ENCODE data around the gene LMAN2L. TPM values are rescaled to one million over a fixed set of nuclear protein-coding genes. Genes with fewer than 3 reads are reported as not detected.

Gene LMAN2L
- total RNA-seq, 3 donors from 2014 or later = 7.0 to 9.1 (median 8.6) TPM

DNA sequence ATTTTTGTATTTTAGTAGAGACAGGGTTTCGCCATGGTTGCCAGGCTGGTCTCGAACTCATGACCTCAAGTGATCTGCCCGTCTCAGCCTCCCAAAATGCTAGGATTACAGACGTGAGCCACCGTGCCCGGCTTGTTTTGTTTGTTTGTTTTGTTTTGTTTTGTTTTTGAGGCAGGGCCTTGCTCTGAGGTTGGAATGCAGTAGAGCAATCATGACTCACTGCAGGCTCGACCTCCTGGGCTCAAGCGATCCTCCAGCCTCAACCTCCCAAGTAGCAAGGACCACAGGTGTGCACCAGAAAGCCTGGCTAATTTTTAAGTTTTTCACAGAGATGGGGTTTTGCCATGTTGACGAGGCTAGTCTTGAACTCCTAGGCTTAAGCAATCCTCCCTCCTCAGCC is 11.9 kb upstream of the LMAN2L start:
- H3K4me1 Mint-ChIP-seq (ENCODE audit: low read depth) = no peaks in the 10 kb centered on the region
- no peaks in the 10 kb centered on the region for H3K9me3 Mint-ChIP-seq
- H3K27me3 Mint-ChIP-seq (ENCODE audit: low read depth) = no peaks in the 10 kb centered on the region
- no peak overlapping the region for H3K4me3 Mint-ChIP-seq
- ATAC-seq (no peak), DNase-seq (no peak)
- H3K36me3 Mint-ChIP-seq (ENCODE audit: insufficient read depth) = no peaks in the 10 kb centered on the region

DNA sequence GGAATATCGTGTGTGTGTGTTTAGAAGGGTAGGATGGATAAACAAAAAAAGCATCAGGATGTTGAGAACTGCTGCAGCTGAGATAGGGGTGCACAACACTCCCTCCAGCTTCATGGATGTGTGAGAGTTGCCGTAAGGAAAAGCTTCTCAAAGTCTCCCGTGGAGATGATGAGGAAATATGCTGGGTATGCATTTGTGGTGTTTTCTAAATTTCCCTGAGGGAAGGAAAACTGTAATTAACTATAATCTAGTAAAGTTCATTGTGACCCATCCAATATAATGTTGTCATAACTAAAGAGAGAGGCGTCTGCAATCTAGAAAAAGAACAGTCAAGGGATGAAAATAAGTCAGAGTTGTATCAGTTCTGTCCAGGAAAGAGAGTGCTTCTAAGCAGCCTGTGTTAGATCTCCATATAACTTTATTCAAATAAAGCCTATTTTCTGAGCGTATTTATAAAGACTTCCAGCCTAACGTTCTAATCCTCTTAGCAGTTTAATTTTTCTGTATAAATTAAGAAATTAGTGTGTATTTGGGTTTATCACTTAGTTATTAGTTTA is 7.3 kb upstream of the LMAN2L start:
- Mint-ChIP-seq H3K9me3 (no peaks in the 10 kb centered on the region), H3K4me1 (ENCODE audit: low read depth) (no peaks in the 10 kb centered on the region), H3K4me3 (no peak overlapping the region), H3K36me3 (ENCODE audit: insufficient read depth) (no peaks in the 10 kb centered on the region), H3K27me3 (ENCODE audit: low read depth) (no peaks in the 10 kb centered on the region)
- ATAC-seq (peak in 1 of 2 donors; percentile 35), DNase-seq (no peak)

DNA sequence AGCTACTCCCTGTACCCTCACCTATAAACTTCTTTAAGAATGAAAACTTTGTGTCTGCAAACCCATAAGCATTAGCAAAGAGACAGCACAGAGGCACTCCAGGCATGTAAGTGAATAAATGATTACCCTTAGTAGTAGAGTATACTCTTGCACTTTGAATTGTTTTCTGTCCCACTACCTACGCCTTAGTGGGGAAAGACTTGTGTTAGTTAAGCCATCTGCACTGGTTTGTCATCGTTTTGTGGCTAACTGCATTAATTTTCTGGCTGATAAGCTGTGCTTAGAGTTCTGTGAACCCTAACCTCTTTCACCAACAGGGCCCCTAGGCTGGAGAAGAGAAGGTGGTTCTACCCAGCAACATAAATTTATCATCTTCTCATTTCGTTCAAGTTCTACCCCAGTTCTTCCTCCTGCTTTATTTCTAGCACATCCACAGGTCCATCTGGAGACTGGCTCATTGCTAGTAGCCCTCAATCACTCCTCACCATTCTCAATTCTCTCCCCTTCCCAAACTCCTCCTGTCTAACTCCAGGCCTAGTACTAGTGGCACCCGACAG is 710 bp downstream of the LMAN2L start:
- Mint-ChIP-seq H3K4me1 (ENCODE audit: low read depth) (peaks cover 33% of the 10 kb centered on the region), H3K4me3 (peak overlapping the region; percentile 97), H3K9me3 (no peaks in the 10 kb centered on the region)

DNA sequence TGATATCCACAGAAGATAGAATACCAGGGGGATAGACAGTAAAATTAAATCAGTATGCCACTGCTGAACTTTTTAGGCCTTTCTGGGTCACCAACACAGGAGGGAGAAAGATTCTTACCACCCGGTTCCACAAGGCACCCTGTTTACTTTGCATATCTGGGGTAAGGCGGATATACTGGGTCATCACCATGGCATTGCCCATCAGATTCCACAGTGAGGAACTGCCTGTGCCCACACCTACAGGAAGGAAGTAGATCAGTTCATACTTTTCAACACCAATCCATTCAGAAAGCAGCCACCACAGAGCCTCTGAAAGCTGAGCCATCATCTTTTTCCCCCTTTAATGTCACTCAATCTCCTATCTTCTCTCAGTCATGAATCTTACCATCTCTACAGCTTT is 2.0 kb downstream of the LMAN2L start:
- Mint-ChIP-seq H3K4me1 (ENCODE audit: low read depth) (peaks cover 33% of the 10 kb centered on the region), H3K36me3 (ENCODE audit: insufficient read depth) (peaks cover 17% of the 10 kb centered on the region), H3K4me3 (peak overlapping the region; percentile 6), H3K9me3 (no peaks in the 10 kb centered on the region), H3K27me3 (ENCODE audit: low read depth) (no peaks in the 10 kb centered on the region)
- DNase-seq (no peak), ATAC-seq (no peak)

More for the DNA sequence above, 710 bp downstream of the LMAN2L start:
- ATAC-seq (no peak), DNase-seq (no peak)
- Mint-ChIP-seq H3K27me3 (ENCODE audit: low read depth) (no peaks in the 10 kb centered on the region), H3K36me3 (ENCODE audit: insufficient read depth) (peaks cover 6% of the 10 kb centered on the region)

DNA sequence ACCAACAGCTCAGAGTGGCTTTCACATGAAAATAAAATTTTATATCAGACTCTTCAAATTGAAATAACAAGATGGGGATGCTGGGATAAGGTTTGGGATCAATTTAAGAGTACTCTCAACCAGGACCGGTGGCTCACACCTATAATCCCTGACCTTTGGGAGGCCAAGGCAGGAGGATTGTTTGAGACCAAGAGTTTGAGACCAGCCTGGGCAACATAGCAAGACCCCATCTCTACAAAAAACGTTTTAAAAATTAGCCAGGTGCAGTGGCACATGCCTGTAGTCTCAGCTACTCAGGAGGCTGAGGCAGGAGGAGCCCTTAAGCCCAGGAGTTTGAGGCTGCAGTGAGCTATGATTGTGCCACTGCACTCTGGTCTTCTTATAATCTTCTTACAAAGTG is 2.6 kb downstream of the LMAN2L start:
- Mint-ChIP-seq H3K27me3 (ENCODE audit: low read depth) (no peaks in the 10 kb centered on the region), H3K9me3 (no peaks in the 10 kb centered on the region), H3K4me1 (ENCODE audit: low read depth) (peaks cover 33% of the 10 kb centered on the region), H3K36me3 (ENCODE audit: insufficient read depth) (peaks cover 18% of the 10 kb centered on the region), H3K4me3 (no peak overlapping the region)
- no peak for ATAC-seq
- DNase-seq = no peak

DNA sequence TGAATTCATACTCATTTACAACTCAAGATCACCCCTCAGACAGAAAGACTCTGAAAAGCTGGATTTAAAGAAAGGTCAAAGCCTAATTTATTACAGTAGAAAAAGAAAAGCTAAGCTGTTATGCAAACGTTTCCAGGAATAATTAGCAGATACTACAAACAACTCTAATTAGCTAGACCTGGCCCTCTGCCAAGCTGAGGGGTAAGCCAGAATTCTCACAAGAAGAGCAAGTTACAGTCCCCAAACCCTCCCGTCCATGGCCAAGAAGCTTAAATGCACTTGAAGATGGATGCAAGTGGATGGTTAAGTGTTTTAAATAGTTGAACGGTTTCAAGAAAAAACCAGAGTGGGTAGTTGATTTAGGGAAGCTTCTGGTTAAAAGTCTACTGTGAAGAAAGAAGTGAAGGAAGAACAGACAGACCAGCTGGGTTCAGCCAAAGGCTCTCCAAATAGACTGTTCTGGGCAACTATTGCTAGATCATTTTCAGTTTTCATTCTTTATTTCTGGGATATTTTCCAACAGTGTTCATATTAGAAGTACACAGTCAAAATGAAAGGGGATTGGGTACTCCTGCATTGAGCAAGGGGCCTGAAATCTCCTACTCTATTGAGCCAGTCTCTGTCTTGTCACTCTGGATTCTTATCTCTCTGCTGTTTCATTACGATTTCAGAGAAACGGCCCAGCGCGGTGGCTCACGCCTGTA is 4.8 kb downstream of the LMAN2L start:
- no peaks in the 10 kb centered on the region for H3K27me3 Mint-ChIP-seq (ENCODE audit: low read depth)
- no peak overlapping the region for H3K4me3 Mint-ChIP-seq
- ATAC-seq (no peak), DNase-seq (no peak)
- peaks cover 27% of the 10 kb centered on the region for H3K36me3 Mint-ChIP-seq (ENCODE audit: insufficient read depth)
- H3K4me1 Mint-ChIP-seq (ENCODE audit: low read depth) = peaks cover 26% of the 10 kb centered on the region
- no peaks in the 10 kb centered on the region for H3K9me3 Mint-ChIP-seq

DNA sequence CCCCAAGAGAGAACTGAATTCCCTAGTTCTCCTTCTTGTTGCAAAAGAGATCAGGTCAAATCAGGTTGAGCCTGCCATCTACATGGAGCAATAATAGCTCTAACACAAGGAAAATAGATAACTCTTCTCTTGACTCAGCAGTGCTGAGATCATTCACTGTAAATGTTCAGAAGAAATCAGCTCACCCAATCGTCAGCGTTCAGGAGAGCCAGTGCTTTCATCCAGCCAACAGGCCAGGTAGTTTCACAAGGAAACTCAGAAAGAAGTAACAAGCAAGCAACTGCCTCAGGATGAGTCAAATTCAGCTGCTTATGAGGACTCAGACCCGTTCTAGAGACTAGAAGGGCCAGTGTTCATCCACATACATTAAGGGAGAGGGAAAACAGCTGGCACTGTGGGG is 5.9 kb downstream of the LMAN2L start:
- no peaks in the 10 kb centered on the region for H3K27me3 Mint-ChIP-seq (ENCODE audit: low read depth)
- H3K4me1 Mint-ChIP-seq (ENCODE audit: low read depth) = peaks cover 15% of the 10 kb centered on the region
- H3K9me3 Mint-ChIP-seq = no peaks in the 10 kb centered on the region
- no peak for ATAC-seq
- no peak overlapping the region for H3K4me3 Mint-ChIP-seq
- DNase-seq = no peak
- peaks cover 27% of the 10 kb centered on the region for H3K36me3 Mint-ChIP-seq (ENCODE audit: insufficient read depth)

DNA sequence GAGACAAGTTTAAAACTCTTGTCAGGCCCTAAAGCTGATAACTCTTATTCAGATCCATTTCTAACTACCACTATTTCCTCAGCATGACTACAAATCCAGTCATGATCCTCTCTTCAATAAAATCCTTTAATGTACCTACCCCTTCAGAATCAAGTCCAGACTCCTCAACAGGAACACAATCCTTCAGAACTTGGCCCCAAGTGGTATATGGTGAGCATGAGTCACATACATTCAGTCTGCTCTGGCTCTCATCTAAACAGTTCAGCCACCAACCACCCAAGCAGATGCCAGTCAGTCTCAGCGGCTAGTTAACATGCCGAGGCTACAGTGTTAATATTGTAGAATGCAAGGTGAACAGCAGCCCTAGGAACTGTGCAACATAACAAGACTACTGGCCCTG is 9.7 kb downstream of the LMAN2L start:
- Mint-ChIP-seq H3K9me3 (no peaks in the 10 kb centered on the region), H3K4me1 (ENCODE audit: low read depth) (peaks cover 3% of the 10 kb centered on the region), H3K36me3 (ENCODE audit: insufficient read depth) (peaks cover 34% of the 10 kb centered on the region), H3K4me3 (no peak overlapping the region), H3K27me3 (ENCODE audit: low read depth) (no peaks in the 10 kb centered on the region)
- no peak for ATAC-seq
- DNase-seq = no peak

DNA sequence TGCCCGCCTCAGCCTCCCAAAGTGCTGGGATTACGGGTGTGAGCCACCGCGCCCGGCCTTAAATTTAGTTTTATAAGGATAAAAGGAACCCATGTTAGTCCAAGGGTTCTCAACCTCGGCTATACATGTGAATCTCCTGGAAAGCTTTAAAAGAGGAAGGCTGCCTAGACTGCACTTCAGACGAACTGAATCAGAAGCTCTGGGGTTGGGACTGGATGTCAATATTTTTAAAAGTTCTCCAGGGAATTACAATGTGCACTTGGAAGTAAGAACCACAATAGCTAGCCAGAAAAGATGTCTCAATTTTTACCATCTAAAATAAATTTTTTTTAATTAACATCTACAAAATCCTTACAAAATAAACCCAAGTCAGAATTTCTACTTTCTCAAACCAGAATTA is 10.1 kb downstream of the LMAN2L start:
- Mint-ChIP-seq H3K9me3 (no peaks in the 10 kb centered on the region), H3K27me3 (ENCODE audit: low read depth) (no peaks in the 10 kb centered on the region), H3K4me1 (ENCODE audit: low read depth) (no peaks in the 10 kb centered on the region), H3K36me3 (ENCODE audit: insufficient read depth) (peaks cover 31% of the 10 kb centered on the region), H3K4me3 (no peak overlapping the region)
- ATAC-seq = no peak
- no peak for DNase-seq

DNA sequence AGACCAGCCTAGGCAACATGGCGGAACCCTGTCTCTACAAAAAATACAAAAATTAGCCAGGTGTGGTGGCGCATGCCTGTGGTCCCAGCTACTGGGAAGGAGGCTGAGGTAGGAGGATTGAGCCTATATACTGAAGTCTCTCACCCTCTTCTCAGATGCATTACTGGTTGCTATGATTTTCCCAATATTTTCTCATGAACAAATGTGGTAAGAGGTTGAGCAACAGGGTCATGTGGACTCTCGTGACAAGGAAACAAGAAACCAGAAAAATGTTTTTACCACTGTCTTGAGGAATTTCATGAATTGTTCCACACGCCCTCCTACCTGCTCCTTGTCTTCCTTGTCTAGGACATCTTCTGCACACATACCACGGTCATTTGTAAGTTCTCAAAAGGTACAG is 12.4 kb downstream of the LMAN2L start:
- Mint-ChIP-seq H3K36me3 (ENCODE audit: insufficient read depth) (peaks cover 18% of the 10 kb centered on the region), H3K9me3 (no peaks in the 10 kb centered on the region)

DNA sequence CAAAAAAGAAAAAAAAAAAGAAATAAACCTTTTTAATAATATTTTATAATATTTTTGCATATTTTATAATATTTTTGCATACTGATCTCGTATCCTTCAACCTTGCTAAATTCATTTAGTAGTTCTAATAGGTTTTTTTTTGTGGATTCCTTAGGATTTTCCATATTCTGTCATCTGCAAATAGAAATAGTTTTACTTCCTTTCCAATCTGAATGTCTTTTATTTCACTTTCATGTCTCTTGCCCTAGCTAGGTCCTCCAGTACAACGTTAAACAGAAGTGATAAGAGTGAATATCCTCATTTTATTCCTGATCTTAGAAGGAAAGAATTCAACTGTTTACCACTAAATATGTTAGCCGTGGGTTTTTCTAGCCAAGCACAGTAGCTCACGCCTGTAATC is 13.7 kb downstream of the LMAN2L start:
- DNase-seq (no peak), ATAC-seq (no peak)
- H3K4me3 Mint-ChIP-seq = no peak overlapping the region
- H3K9me3 Mint-ChIP-seq = no peaks in the 10 kb centered on the region
- H3K27me3 Mint-ChIP-seq (ENCODE audit: low read depth) = no peaks in the 10 kb centered on the region
- peaks cover 17% of the 10 kb centered on the region for H3K36me3 Mint-ChIP-seq (ENCODE audit: insufficient read depth)
- H3K4me1 Mint-ChIP-seq (ENCODE audit: low read depth) = no peaks in the 10 kb centered on the region

More for the DNA sequence above, 12.4 kb downstream of the LMAN2L start:
- Mint-ChIP-seq H3K4me1 (ENCODE audit: low read depth) (no peaks in the 10 kb centered on the region), H3K4me3 (no peak overlapping the region), H3K27me3 (ENCODE audit: low read depth) (no peaks in the 10 kb centered on the region)
- ATAC-seq (no peak), DNase-seq (no peak)

DNA sequence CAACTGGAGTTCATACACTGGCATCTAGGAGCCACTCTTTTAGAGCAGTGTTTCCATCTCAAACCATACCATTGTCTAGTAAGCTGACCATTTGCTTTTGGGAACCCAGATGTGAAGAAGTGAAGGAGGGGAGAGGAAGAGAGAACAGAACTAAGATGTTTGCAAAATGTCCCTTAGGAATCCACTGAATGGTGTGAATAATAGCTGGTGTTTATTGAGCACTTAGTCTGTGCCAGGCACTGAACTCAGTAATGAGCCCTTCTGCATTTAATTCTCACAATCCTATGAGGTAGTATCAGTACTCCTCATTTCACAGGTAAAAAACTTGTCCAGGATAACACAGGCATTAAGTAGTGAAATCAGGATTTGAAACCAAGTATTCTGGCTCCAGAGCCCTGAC is 23.5 kb downstream of the LMAN2L start:
- Mint-ChIP-seq H3K36me3 (ENCODE audit: insufficient read depth) (peaks cover 18% of the 10 kb centered on the region), H3K27me3 (ENCODE audit: low read depth) (no peaks in the 10 kb centered on the region), H3K4me1 (ENCODE audit: low read depth) (no peaks in the 10 kb centered on the region), H3K9me3 (no peaks in the 10 kb centered on the region), H3K4me3 (no peak overlapping the region)
- ATAC-seq (no peak), DNase-seq (no peak)

DNA sequence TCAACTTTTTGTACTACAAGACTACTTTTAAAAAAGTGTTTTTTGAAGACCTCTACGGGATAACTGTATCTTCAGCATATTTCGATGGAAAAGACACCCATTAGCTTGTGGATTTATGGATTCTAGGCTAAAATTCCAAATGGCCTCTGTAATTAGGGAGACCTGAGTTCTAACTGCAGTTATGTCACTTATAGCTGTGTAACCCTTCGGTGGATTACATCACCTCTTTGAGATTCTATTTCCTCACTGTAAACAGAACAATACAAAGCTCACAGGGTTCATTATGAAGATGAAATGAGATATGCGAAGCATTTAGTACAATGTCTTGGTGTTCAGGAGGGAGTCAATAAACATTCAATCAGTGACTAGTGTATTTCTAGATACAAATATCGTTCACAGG is 24.2 kb downstream of the LMAN2L start:
- Mint-ChIP-seq H3K36me3 (ENCODE audit: insufficient read depth) (peaks cover 23% of the 10 kb centered on the region), H3K9me3 (no peaks in the 10 kb centered on the region), H3K27me3 (ENCODE audit: low read depth) (no peaks in the 10 kb centered on the region), H3K4me3 (no peak overlapping the region), H3K4me1 (ENCODE audit: low read depth) (no peaks in the 10 kb centered on the region)
- ATAC-seq (no peak), DNase-seq (no peak)

DNA sequence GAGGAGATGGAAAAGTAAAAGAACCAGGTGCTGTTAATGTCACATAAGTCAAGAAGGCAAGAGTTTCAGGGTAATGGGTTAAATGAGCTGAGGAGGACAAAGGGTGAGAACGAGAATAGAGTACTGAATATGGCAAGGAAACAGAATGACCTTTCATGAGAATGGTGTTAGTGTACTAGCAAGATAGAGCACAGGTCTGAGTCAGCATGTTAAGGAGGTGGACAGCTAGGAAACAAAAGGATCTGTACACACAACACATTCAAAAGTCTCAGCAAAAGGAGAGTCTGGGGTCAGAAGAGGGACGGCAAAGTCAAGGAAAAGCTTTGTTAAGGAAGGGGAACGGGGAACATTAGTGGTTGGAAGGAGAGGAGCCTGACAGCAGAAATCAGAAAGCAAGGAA is 28.9 kb downstream of the LMAN2L start:
- H3K4me3 Mint-ChIP-seq = no peak overlapping the region
- no peaks in the 10 kb centered on the region for H3K4me1 Mint-ChIP-seq (ENCODE audit: low read depth)
- ATAC-seq = no peak
- H3K9me3 Mint-ChIP-seq = no peaks in the 10 kb centered on the region
- no peaks in the 10 kb centered on the region for H3K27me3 Mint-ChIP-seq (ENCODE audit: low read depth)
- DNase-seq = no peak
- H3K36me3 Mint-ChIP-seq (ENCODE audit: insufficient read depth) = peaks cover 35% of the 10 kb centered on the region

DNA sequence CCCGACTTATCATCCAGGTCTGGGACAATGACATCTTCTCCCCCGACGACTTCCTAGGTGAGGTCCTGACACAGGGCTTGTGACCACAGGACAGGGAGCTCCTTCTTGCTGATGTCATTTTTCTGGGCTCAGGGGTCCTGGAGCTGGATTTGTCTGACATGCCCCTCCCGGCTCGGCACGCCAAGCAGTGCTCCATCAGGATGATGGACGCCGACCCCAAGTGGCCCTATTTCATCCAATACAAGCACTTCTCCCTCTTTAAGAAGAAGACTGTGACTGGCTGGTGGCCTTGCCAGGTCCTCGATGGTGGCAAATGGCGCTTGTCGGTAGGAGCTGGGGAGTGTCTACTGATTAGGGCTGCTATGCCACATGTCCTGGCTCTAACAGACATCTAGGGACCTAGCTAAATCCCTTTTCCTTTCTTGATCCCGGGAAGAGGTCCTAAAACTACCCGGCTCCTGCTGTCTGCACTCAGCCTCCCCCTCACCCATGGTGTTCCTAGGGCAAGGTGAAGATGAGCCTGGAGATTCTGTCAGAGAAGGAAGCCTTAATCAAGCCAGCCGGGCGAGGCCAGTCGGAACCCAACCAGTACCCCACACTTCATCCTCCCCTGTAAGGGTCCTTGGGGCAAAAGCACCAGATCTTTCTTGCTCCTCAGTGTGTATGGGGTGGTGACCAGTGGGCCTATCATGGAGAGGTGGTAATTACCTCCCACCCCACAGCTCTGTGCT is 36.7 kb downstream of the LMAN2L start:
- no peak overlapping the region for H3K4me3 Mint-ChIP-seq
- peaks cover 16% of the 10 kb centered on the region for H3K36me3 Mint-ChIP-seq (ENCODE audit: insufficient read depth)
- no peaks in the 10 kb centered on the region for H3K27me3 Mint-ChIP-seq (ENCODE audit: low read depth)
- DNase-seq (no peak), ATAC-seq (no peak)
- H3K4me1 Mint-ChIP-seq (ENCODE audit: low read depth) = no peaks in the 10 kb centered on the region
- H3K9me3 Mint-ChIP-seq = no peaks in the 10 kb centered on the region

Measured in activated T-cell treated with anti-CD3 and anti-CD28 coated beads, Interleukin-2, amount 50 U/mL, for 4 hours (primary cell).